HEK293 (cell line): Measurements from ENCODE around the gene KIF26B.

Source experiments
- CTCF ChIP-seq: fragments of 450-650 bp; formaldehyde crosslinking; IDR thresholded peaks from 2 replicates; pipeline ENCODE4 v1.5.1; 2016; ENCODE audit warnings: missing biosample characterization, missing genetic modification characterization
- PBX3 ChIP-seq: sonication (generic); formaldehyde crosslinking; IDR thresholded peaks from 2 replicates; pipeline ENCODE4 v1.8.1; 2022; ENCODE audit warnings: mild to moderate bottlenecking, moderate library complexity, missing genetic modification reagents
- ZBTB1 ChIP-seq: fragments of 450-650 bp; formaldehyde crosslinking; IDR thresholded peaks from 2 replicates; pipeline ENCODE4 v1.5.1; 2016; ENCODE audit warnings: missing biosample characterization, missing genetic modification characterization
- ZFHX2 ChIP-seq: fragments of 450-650 bp; formaldehyde crosslinking; conservative IDR thresholded peaks from 2 replicates; pipeline ENCODE4 v1.5.1; 2016; ENCODE audit warnings: missing biosample characterization, missing genetic modification characterization
- TF ChIP-seq, protein P1 (sequence below): fragments of 450-650 bp; IDR thresholded peaks from 2 replicates; pipeline ENCODE4 v1.5.1; 2018; ENCODE audit warnings: missing biosample characterization, missing genetic modification characterization

DNA sequence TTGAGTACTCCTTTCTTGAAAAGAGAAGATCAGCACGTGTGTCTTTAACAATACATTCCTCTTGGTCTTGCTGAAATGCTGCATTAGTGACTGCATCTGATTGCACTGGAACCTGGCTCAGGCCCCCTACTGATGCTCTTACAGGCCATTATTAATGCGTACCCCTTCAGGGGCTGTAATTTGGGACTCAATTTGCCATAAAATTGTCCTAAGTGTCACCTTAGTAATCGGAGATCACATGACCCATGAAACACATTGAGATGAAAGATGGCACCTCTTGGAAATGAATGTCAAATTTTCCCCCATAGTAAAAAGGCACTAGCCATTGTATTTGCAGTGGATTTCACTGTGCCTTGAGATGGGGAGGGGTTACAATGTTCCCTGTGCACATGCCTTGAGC lies 563.3 kb downstream of the KIF26B start:
- TF ChIP-seq PBX3 (CRISPR knock-in tag) (no peak), CTCF (tag by site-specific recombination) (no peak), ZBTB1 (tag by site-specific recombination) (no peak), ZFHX2 (no peak)
- TF ChIP-seq, protein P1, sequence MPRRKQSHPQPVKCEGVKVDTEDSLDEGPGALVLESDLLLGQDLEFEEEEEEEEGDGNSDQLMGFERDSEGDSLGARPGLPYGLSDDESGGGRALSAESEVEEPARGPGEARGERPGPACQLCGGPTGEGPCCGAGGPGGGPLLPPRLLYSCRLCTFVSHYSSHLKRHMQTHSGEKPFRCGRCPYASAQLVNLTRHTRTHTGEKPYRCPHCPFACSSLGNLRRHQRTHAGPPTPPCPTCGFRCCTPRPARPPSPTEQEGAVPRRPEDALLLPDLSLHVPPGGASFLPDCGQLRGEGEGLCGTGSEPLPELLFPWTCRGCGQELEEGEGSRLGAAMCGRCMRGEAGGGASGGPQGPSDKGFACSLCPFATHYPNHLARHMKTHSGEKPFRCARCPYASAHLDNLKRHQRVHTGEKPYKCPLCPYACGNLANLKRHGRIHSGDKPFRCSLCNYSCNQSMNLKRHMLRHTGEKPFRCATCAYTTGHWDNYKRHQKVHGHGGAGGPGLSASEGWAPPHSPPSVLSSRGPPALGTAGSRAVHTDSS (tag by site-specific recombination) = no peak
